ENCODE measurements around the gene VCL. TPM values are rescaled to one million over a fixed set of nuclear protein-coding genes. Genes with fewer than 3 reads are reported as not detected.

VCL gene
- total RNA-seq, 4 donors from 2014 or later, result 53.3 to 90.4 (median 63.1) TPM

DNA sequence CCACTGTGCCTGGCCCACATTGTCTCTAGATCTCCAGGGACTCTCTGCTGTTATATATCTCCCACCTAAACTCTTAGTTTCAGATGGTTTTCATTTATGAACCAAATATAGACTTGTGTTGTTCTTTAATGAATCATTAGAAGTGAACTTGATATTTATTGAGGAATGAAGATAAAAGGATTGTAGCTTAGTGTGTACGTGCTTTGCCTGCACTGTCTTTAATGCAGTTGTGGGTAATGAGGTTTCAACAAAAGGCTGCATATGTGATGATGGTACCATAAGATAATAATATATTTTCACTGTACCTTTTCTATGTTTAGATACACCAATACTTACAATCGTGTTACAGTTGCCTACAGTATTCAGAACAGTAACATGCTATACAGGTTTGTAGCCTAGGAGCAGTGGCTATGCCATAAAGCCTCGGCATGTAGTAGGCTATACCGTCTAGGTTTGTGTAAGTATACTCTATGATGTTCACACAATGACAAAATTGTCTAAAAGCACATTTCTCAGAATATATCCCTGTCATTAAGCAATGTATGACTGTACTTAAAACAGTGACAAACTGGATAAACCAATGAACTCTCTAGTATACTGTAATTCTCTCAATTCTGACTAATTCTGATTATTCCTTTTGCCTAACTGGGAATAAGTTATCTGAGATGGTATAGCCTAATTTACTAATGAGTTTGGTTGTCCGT lies 25.2 kb downstream of the VCL start:
- no peak for TF ChIP-seq POLR2A (IDR thresholded peaks at IDR 0.05)
- TF ChIP-seq, protein P1, sequence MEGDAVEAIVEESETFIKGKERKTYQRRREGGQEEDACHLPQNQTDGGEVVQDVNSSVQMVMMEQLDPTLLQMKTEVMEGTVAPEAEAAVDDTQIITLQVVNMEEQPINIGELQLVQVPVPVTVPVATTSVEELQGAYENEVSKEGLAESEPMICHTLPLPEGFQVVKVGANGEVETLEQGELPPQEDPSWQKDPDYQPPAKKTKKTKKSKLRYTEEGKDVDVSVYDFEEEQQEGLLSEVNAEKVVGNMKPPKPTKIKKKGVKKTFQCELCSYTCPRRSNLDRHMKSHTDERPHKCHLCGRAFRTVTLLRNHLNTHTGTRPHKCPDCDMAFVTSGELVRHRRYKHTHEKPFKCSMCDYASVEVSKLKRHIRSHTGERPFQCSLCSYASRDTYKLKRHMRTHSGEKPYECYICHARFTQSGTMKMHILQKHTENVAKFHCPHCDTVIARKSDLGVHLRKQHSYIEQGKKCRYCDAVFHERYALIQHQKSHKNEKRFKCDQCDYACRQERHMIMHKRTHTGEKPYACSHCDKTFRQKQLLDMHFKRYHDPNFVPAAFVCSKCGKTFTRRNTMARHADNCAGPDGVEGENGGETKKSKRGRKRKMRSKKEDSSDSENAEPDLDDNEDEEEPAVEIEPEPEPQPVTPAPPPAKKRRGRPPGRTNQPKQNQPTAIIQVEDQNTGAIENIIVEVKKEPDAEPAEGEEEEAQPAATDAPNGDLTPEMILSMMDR (IDR thresholded peaks at IDR 0.05), result no peak
- WGBS, 2 donors, result 66 to 83% methylated on average over 5 of the region's 5 CpGs
- H3K4me3 ChIP-seq (ENCODE audit: low read depth, poor library complexity, severe bottlenecking), result no peak overlapping the region
- intact Hi-C loops (cut with DNase I; ENCODE audit: low total_unique reads), result no loop called here
- DNase-seq (ENCODE audit: low spot score in 2 of 2), result no peak

DNA sequence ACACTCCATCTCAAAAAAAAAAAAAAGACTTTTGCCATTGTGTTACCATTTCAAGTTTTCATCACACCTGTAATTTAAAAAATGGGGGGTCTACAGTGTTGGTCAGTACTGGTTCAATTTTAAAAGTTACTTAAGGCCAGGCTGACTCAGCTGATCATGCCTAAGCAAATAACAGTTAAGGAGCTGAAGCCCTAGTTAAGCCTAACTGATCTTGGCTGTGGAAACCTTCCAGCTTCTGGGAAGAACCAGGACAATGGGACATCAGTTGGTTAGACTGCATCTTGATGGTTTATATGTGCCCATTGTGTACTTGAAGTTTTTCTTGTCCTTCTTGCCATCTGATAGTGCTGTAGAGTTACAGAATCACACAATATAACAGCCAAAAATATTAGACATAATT lies 26.7 kb downstream of the VCL start:
- no peak overlapping the region for H3K4me3 ChIP-seq (ENCODE audit: low read depth, poor library complexity, severe bottlenecking)
- intact Hi-C loops (cut with DNase I; ENCODE audit: low total_unique reads), result no loop called here
- TF ChIP-seq, protein P1 (IDR thresholded peaks at IDR 0.05), result no peak
- no peak for TF ChIP-seq POLR2A (IDR thresholded peaks at IDR 0.05)
- no peak for DNase-seq (ENCODE audit: low spot score in 2 of 2)

DNA sequence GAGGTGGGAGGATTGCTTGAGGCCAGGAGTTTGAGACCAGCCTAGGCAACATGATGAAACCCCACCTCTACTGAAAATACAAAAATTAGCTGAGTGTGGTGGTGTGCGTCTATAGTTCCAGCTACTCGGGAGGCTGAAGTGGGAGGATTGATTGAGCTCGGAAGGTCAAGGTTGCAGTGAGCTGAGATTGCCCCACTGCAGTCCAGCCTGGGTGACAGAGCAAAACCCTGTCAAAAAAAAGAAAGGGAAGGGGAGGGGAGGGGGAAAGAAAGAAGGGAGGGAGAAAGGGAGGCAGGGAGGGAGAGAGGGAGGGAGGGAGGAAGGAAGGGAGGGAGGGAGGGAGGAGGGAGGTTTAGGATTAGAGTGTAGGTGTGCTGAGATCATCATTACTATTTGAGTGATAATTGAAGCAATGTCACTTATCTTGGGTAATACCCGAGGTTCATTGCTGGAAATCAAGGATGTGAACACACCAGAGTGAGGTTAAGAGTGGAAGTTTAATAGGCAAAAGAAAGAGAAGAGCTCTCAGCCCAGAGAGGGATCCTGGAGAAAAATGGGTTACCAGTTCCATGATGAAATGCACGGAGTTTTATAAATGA lies 27.6 kb downstream of the VCL start:
- DNase-seq (ENCODE audit: low spot score in 2 of 2), result no peak
- 77 to 79% methylated on average over 5 of the region's 5 CpGs for WGBS, 2 donors
- TF ChIP-seq, protein P1 (IDR thresholded peaks at IDR 0.05), result no peak
- no peak for TF ChIP-seq POLR2A (IDR thresholded peaks at IDR 0.05)
- H3K4me3 ChIP-seq (ENCODE audit: low read depth, poor library complexity, severe bottlenecking), result no peak overlapping the region
- intact Hi-C loops (cut with DNase I; ENCODE audit: low total_unique reads), result no loop called here

DNA sequence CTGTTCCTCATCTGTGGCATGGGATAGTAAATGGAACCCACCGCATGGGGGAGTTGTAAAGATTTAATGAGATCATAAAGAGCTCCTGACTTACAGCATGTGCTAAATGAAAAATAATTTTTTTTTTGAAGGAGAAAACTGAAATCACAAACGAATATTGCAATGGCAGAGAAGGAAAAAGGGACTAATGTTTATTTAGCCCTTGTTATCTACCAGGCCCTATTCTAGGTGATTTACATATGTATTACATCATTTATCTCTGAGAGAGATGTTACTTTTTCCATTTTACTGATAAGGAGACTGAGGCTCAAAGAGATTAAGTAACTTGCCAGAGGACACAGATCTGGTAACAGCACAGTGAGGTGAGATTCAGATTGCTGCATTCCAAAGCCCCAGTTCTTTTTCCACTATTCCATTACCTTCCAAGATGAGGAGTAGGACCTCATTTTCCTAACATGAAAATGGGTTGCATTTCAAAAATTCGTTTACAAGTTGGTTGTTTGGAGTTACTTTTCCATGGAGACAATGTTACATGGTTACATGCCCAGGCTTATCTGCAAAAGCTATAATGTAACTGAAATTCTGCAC lies 28.6 kb downstream of the VCL start:
- DNase-seq (ENCODE audit: low spot score in 2 of 2), result no peak
- 34 to 38% methylated on average over 3 of the region's 3 CpGs for WGBS, 2 donors
- no peak for TF ChIP-seq POLR2A (IDR thresholded peaks at IDR 0.05)
- TF ChIP-seq, protein P1 (IDR thresholded peaks at IDR 0.05), result no peak
- intact Hi-C loops (cut with DNase I; ENCODE audit: low total_unique reads), result no loop called here
- no peak overlapping the region for H3K4me3 ChIP-seq (ENCODE audit: low read depth, poor library complexity, severe bottlenecking)

DNA sequence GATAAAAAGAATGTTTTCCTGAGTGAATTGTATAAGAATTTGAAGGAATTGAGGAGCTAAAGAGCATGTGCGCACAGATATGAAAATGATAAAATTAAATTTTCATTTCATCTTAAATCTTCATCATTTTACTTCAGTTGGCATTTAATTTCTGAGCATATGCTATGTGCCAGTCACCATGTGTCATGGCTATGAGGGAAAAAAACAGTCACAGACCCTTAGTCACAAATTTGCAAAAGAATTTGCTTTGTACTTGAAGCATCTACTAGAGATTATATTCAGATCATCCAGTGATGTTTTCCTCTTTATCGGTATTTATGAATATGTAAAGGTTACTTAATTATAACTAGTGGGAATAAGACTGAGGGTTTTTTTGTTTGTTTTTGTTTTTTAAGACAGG lies 29.8 kb downstream of the VCL start:
- 91 to 96% methylated on average over 2 of the region's 2 CpGs for whole genome bisulfite sequencing, 2 donors
- no peak overlapping the region for H3K4me3 ChIP-seq (ENCODE audit: low read depth, poor library complexity, severe bottlenecking)
- intact Hi-C loops (cut with DNase I; ENCODE audit: low total_unique reads), result no loop called here
- DNase-seq (ENCODE audit: low spot score in 2 of 2), result no peak
- TF ChIP-seq POLR2A (IDR thresholded peaks at IDR 0.05), result no peak
- TF ChIP-seq, protein P1 (IDR thresholded peaks at IDR 0.05), result no peak
